HepG2 (cell line): ENCODE data around the gene AMBRA1.

Source experiments
- CBFB ChIP-seq: sonication (generic); formaldehyde crosslinking; IDR thresholded peaks from 2 replicates; pipeline ENCODE4 v1.4.0; 2020; ENCODE audit warnings: missing genetic modification reagents
- CBX5 ChIP-seq: sonication (generic); formaldehyde crosslinking; IDR thresholded peaks from 2 replicates; pipeline ENCODE4 v1.4.0; 2020; ENCODE audit warnings: missing genetic modification reagents, borderline replicate concordance
- CREM ChIP-seq, 2 experiments: sonication (generic) in 1 of 2; formaldehyde crosslinking in 1 of 2; IDR thresholded peaks; 2 replicates each; pipeline versions ENCODE4 v1.4.0 to v1.6.1; 2016 to 2020; ENCODE audit warnings: antibody characterized with exemption in 1 of 2, mild to moderate bottlenecking in 1 of 2, missing genetic modification reagents in 1 of 2
- MAZ ChIP-seq, 2 experiments: sonication (generic) in 1 of 2; formaldehyde crosslinking in 1 of 2; IDR thresholded peaks; 2 replicates each; pipeline versions ENCODE4 v1.5.0 to v1.6.1; 2012 to 2020; ENCODE audit warnings: low read depth in 2 of 2, mild to moderate bottlenecking in 2 of 2, borderline replicate concordance in 1 of 2, improper control_type of control experiment in 1 of 2, low read length in 1 of 2, missing genetic modification reagents in 1 of 2, moderate library complexity in 1 of 2
- RAD21 ChIP-seq: fragments of 450-650 bp; formaldehyde crosslinking; IDR thresholded peaks from 2 replicates; pipeline ENCODE4 v1.5.0; 2020; ENCODE audit warnings: mild to moderate bottlenecking
- SMC3 ChIP-seq: IDR thresholded peaks from 2 replicates; pipeline ENCODE4 v1.6.1; 2011; ENCODE audit warnings: low read length, improper control_type of control experiment
- ZNF362 ChIP-seq: sonication (generic); formaldehyde crosslinking; IDR thresholded peaks from 2 replicates; pipeline ENCODE4 v1.4.0; 2020; ENCODE audit warnings: missing genetic modification reagents, mild to moderate bottlenecking, borderline replicate concordance
- TF ChIP-seq, protein P1 (sequence below): sonication (generic); formaldehyde crosslinking; IDR thresholded peaks from 2 replicates; pipeline ENCODE4 v1.5.0; 2020; ENCODE audit warnings: mild to moderate bottlenecking, missing genetic modification reagents, moderate library complexity

GRCh38 chr11:46418751-46419150 is 175.1 kb downstream of the AMBRA1 start:
- TF ChIP-seq, protein P1, sequence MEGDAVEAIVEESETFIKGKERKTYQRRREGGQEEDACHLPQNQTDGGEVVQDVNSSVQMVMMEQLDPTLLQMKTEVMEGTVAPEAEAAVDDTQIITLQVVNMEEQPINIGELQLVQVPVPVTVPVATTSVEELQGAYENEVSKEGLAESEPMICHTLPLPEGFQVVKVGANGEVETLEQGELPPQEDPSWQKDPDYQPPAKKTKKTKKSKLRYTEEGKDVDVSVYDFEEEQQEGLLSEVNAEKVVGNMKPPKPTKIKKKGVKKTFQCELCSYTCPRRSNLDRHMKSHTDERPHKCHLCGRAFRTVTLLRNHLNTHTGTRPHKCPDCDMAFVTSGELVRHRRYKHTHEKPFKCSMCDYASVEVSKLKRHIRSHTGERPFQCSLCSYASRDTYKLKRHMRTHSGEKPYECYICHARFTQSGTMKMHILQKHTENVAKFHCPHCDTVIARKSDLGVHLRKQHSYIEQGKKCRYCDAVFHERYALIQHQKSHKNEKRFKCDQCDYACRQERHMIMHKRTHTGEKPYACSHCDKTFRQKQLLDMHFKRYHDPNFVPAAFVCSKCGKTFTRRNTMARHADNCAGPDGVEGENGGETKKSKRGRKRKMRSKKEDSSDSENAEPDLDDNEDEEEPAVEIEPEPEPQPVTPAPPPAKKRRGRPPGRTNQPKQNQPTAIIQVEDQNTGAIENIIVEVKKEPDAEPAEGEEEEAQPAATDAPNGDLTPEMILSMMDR (CRISPR knock-in tag): no peak
- no peak for TF ChIP-seq SMC3
- no peak for TF ChIP-seq CBX5 (CRISPR knock-in tag)
- no peak for TF ChIP-seq ZNF362 (CRISPR knock-in tag)
- no peak for TF ChIP-seq CREM (IDR thresholded peaks at IDR 0.05)
- TF ChIP-seq CREM (CRISPR knock-in tag; IDR thresholded peaks at IDR 0.05): no peak
- no peak for TF ChIP-seq RAD21 (CRISPR knock-in tag)
- no peak for TF ChIP-seq MAZ (IDR thresholded peaks at IDR 0.05; ENCODE audit: borderline replicate concordance, low read depth, low read length)
- no peak for TF ChIP-seq MAZ (CRISPR knock-in tag; IDR thresholded peaks at IDR 0.05; ENCODE audit: low read depth)
- TF ChIP-seq CBFB (CRISPR knock-in tag): no peak
